ENCODE data around the gene GSS. TPM values are rescaled to one million over a fixed set of nuclear protein-coding genes. Genes with fewer than 3 reads are reported as not detected.

The GSS gene
- total RNA-seq, 1 donor from 2014 or later, result 64.8 TPM

- no peak overlapping the region for H3K4me3 ChIP-seq (ENCODE audit: low read depth, low read length)
- H3K27me3 ChIP-seq (ENCODE audit: control insufficient read depth, insufficient read depth, low read length), result no peaks in the 10 kb centered on the region
- no peak for DNase-seq (ENCODE audit: low read depth)
- no peak for TF ChIP-seq CTCF (IDR thresholded peaks at IDR 0.05; ENCODE audit: insufficient read depth, low read length, poor library complexity, severe bottlenecking)
- H3K36me3 ChIP-seq (ENCODE audit: control insufficient read depth, insufficient read depth, low read length), result no peaks in the 10 kb centered on the region
Measured at GRCh38 chr20:34888468-34888867, 67.1 kb downstream of the GSS start.

- Histone ChIP-seq H3K36me3 (ENCODE audit: control insufficient read depth, insufficient read depth, low read length) (no peaks in the 10 kb centered on the region), H3K27me3 (ENCODE audit: control insufficient read depth, insufficient read depth, low read length) (no peaks in the 10 kb centered on the region), H3K4me3 (ENCODE audit: low read depth, low read length) (no peak overlapping the region)
- TF ChIP-seq CTCF (IDR thresholded peaks at IDR 0.05; ENCODE audit: insufficient read depth, low read length, poor library complexity, severe bottlenecking), result no peak
- DNase-seq (ENCODE audit: low read depth), result no peak
Measured at GRCh38 chr20:34887023-34887422, 68.6 kb downstream of the GSS start.

- no peaks in the 10 kb centered on the region for H3K36me3 ChIP-seq (ENCODE audit: control insufficient read depth, insufficient read depth, low read length)
- no peak for DNase-seq (ENCODE audit: low read depth)
- H3K4me3 ChIP-seq (ENCODE audit: low read depth, low read length), result no peak overlapping the region
- no peak for TF ChIP-seq CTCF (IDR thresholded peaks at IDR 0.05; ENCODE audit: insufficient read depth, low read length, poor library complexity, severe bottlenecking)
- no peaks in the 10 kb centered on the region for H3K27me3 ChIP-seq (ENCODE audit: control insufficient read depth, insufficient read depth, low read length)
Measured at GRCh38 chr20:34886122-34886521, 69.5 kb downstream of the GSS start.

GRCh38 chr20:34884260-34884659 is 71.3 kb downstream of the GSS start:
- Histone ChIP-seq H3K36me3 (ENCODE audit: control insufficient read depth, insufficient read depth, low read length) (no peaks in the 10 kb centered on the region), H3K27me3 (ENCODE audit: control insufficient read depth, insufficient read depth, low read length) (no peaks in the 10 kb centered on the region), H3K4me3 (ENCODE audit: low read depth, low read length) (no peak overlapping the region)
- no peak for DNase-seq (ENCODE audit: low read depth)
- TF ChIP-seq CTCF (IDR thresholded peaks at IDR 0.05; ENCODE audit: insufficient read depth, low read length, poor library complexity, severe bottlenecking), result no peak

- H3K36me3 ChIP-seq (ENCODE audit: control insufficient read depth, insufficient read depth, low read length), result no peaks in the 10 kb centered on the region
- no peaks in the 10 kb centered on the region for H3K27me3 ChIP-seq (ENCODE audit: control insufficient read depth, insufficient read depth, low read length)
- no peak for TF ChIP-seq CTCF (IDR thresholded peaks at IDR 0.05; ENCODE audit: insufficient read depth, low read length, poor library complexity, severe bottlenecking)
- no peak for DNase-seq (ENCODE audit: low read depth)
- H3K4me3 ChIP-seq (ENCODE audit: low read depth, low read length), result no peak overlapping the region
Measured at GRCh38 chr20:34883809-34884208, 71.8 kb downstream of the GSS start.

GRCh38 chr20:34883087-34883688 is 72.4 kb downstream of the GSS start:
- Histone ChIP-seq H3K36me3 (ENCODE audit: control insufficient read depth, insufficient read depth, low read length) (no peaks in the 10 kb centered on the region), H3K27me3 (ENCODE audit: control insufficient read depth, insufficient read depth, low read length) (no peaks in the 10 kb centered on the region), H3K4me3 (ENCODE audit: low read depth, low read length) (no peak overlapping the region)
- TF ChIP-seq CTCF (IDR thresholded peaks at IDR 0.05; ENCODE audit: insufficient read depth, low read length, poor library complexity, severe bottlenecking), result no peak
- no peak for DNase-seq (ENCODE audit: low read depth)
